Non-pigmented ciliary epithelial cell (primary cell): ENCODE measurements around the gene GRIN2A.

Experiments used
- DNase-seq: peaks from one replicate; pipeline ENCODE4 v3.0.0-alpha.2; 2010; ENCODE audit warnings: low read depth

GRIN2A gene

DNA sequence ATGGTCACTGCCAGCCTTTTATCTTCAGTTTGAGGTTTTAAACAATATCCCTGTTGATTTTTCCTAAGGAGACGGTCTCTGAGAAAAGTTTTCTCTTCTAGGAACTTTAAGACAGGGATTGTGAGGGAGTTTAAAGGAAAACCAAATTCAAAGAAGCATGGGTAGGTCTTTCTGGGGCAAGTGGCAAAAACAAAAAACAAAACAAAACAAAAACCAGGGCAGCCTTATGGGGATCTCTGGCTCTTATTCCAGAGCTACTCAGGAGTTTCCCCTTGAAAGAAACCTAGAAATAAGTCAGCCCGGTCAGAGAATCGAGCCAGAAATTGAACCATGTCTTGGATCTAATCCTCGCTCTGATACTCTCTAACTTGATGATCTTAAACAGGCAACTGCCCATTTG is 424.5 kb downstream of the GRIN2A start:
- DNase-seq = no peak

DNA sequence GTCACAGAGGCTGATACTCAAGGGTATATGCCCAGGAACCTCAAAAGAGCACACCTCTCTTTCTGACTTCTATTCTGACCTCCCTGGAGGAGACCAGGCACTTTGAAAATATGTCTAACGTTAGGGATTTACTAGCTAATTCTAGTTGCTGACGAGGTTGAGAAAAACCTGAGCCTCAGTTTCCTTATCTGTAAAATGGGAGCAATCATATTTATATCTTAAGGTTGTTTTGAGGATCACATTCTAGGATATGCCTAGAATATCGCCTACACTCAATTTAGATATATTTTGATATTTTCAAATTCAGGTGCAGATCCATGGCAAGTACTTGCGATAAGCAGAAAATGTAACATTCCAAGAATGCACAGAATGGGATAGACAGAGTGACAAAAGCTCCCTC is 425.8 kb downstream of the GRIN2A start:
- no peak for DNase-seq

DNA sequence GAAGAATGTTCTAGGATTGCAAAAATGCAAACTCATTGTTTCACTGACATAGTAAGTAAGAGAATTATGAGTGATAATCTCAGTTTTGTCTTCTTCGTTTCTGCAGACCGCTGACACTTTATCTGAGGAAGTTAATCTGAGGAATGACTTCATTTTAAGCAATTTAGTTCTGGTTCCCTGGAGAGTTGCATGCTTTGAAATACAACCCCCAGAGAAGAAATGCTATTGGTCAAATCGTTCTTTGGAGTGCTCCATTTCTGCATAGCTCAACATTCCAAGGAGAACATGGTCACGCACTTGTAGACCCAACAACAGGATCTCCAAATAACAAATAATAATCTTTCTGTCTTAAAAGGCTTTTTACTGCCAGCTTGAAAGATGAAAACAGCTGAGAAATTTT is 427.1 kb downstream of the GRIN2A start:
- DNase-seq = no peak

DNA sequence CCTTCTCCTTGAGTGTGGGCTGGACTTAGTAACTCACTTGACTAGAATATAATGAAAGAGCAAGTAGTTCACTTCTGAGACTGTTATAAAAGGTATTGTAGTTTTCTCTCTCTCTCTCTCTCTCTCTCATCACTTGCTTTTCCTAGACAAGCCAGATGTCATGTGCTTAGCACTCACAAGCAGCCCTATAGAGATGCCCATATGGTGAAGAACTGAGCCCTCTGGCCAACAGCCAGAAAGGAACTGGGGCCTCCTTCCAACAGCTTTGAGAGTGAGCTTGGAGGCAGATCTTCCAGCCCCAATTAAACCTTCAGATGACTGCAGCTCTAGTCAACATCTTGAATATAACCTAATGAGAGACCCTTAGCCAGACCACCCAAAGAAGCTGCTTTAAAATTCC is 440.5 kb downstream of the GRIN2A start:
- DNase-seq = no peak

DNA sequence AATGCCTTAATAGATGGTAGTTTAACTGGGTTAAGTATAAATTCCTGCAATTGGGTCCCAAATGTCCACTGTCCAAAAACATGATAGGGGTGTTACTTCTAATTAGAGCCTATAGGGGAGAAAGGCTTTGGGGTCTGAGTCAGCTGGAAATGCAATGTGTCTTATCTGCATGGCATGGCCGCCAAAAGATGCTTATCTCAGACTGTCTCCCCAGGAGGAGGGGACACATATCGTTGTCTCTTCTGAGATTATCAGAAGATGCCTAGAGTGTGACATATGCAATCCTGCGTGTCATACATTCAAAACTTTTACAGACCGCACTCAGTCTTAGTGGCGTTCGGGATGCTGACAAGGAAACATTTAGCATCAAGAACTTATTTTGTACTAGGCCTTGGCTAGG is 442.9 kb downstream of the GRIN2A start:
- DNase-seq = no peak

DNA sequence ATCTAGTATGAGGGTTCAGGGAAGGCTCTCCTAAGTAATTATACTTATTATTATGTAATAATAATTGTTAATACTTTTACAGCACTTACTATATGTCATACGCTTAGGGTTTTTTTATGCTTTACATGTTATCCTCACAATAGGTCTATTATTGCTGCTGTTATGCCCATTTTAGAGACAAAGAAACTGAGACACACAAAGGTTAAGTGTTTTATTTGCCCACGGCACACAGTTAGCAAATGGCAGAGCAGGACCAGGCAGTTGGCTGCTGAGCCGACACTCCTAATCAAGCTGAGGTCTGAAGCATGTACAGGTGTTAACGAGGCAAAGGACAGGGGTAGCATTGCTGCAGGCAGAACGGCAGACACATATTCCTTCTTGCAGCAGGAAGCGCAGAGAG is 443.5 kb downstream of the GRIN2A start:
- DNase-seq = no peak

DNA sequence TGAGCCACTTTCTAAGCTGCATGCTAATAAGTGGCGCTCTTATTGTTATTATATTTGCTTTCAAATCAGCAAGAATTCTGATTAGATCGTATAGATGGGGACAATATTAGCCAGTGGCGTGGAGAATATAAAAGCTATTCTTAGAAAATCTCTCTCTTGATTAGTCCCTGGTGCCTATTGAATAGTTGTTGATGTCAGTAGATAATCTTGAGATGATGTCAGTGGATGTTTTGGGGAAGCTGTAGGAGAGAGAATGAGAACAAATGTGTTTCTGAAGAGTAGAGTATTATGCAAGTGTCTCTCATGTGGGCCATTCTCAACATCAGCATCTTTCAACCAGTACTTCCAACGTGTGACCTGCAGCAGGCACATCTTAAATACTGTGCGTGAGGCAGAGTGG is 445.7 kb downstream of the GRIN2A start:
- no peak for DNase-seq

DNA sequence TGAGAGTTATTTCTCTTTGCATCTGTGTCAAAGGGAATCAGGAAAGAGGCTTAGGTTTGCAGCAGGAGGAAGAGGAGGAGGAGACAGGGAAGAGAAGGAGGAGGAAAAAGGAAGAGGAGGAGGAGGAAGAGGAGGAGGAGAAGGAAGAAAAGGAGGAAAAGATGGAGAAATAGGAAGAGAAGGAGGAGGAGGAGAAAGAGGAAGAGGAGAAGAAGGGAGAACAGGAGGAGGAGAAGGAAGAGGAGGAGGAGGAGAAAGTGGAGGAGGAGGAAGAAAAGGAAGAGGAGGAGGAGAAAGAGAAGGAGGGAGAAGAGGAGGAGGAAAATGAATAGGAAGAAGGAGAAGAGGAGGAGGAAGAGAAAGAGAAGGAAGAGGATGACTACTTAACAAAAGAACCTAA is 459.1 kb downstream of the GRIN2A start:
- no peak for DNase-seq

DNA sequence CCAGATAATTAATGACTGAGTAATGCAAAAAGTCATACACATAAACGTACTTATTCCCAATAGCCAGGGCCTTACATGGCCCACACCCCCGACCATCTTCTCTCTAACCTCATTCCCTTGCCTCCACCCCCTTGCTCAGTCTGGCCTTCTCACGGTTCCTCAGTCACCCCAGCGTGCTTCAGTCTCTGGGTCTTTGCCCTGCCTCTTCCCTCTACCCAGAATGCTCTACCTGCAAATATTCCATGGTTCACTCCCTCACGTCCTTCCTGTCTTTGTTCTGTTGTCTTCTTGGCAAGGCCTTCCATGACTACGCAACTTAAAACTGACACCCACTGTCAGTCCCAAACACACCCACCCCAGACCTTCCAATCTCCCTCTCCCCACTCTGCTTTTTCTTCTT is 468.3 kb downstream of the GRIN2A start:
- no peak for DNase-seq

DNA sequence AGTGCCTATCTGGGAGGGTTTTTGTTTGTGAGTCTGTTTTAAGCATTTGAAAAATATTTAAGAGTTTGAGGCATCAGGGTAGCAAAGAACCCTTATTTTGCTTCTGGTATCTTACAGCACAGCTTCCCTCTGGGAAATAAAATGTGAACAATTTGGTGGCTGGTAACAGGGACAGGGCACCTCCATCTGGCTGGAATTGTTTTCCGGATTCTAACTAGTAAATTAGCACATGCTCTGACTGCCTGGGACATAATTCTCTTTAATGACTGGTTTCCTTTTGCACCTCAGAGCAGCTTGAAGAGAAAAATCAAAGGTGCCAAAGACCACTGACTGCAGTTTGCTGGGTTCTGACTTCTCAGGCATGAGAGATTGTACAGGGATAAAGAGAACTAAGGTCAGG is 469.1 kb downstream of the GRIN2A start:
- DNase-seq = no peak

DNA sequence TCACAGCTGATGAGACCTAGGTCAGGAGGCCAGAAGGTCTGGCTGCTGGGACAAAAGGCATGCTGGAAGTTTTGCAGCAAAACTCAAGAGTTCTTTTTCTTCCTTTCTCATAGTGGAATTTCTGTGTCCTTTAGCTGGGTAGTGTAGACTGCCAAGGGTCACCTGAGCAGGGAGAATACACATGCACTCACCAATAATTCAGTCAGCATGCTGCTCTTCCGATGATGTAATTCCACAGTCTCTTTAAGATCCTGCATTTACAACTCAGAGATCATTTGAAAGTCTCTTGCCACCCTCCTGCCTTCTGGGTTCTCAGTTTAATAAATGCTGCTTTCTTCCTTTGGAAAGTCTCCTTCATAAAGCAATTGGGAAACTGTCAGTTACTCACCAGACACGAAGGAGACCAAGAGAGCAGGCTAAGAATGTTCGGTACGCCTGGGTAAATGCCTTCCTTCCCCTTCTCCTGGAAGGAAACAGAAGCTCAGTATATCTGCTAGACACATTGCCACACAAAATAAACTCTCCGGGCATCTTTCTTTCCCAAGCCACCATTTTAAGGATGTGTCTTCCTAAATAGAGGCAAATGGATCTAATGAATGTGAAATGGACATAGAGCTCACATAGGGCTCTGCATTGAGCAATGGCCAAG is 473.1 kb downstream of the GRIN2A start:
- no peak for DNase-seq

DNA sequence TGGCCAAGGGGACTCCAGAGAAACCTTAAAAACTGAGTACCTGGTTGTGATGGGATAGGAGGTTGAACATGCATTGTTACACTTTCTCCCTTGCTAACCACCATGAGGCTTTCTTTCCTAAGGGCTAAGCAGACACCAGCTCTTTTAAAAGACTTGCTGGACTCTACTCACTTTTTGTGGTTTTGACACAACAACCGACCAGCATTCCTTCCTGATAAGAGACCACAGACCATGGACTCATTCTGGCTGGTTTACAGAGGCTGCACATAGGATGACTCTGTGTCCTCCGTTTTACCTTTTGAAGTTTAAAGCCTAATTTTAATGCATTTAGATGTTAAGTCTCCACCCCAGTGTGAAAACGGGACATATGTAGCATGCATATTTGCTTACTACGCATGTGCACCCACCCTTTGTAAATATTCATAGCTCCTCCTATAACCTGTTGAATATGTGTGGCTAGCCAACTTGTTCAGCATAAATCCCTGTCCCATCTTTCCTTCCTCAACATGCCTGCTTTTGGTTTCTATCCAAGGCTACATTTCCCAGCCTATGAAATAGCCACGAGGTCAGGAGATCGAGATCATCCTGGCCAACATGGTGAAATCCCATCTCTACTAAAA is 475.9 kb downstream of the GRIN2A start:
- peak; percentile 23 for DNase-seq

DNA sequence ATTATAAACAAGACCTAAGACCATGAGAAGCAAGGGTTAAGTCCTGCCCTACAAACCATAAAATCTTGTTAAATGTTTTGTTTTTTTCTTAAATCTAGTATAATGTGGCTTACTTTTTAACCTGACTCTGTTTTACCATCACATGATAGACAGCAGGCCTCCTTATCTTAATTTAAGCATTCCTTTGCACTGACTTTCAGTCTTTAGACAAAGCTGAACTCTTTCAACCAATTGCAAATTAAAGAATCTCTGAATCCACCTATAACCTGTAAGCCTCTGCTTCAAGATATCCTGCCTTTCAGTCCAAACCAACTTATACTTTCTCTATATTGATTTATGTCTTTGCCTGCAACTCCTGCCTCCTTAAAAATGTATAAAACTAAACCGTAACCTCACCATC is 478.5 kb downstream of the GRIN2A start:
- DNase-seq = no peak
